ENCODE measurements around the gene DTX3. TPM values are rescaled to one million over a fixed set of nuclear protein-coding genes. Genes with fewer than 3 reads are reported as not detected.
A peak's percentile ranks its signal among the peaks of the same experiment; 100 is the strongest.

Gene DTX3
- total and polyA plus RNA-seq, 2 of the 13 experiments (the other 11 are each of a cell fraction or from before 2014, with no cell fraction given) = 9.0 to 27.2 TPM

DNA sequence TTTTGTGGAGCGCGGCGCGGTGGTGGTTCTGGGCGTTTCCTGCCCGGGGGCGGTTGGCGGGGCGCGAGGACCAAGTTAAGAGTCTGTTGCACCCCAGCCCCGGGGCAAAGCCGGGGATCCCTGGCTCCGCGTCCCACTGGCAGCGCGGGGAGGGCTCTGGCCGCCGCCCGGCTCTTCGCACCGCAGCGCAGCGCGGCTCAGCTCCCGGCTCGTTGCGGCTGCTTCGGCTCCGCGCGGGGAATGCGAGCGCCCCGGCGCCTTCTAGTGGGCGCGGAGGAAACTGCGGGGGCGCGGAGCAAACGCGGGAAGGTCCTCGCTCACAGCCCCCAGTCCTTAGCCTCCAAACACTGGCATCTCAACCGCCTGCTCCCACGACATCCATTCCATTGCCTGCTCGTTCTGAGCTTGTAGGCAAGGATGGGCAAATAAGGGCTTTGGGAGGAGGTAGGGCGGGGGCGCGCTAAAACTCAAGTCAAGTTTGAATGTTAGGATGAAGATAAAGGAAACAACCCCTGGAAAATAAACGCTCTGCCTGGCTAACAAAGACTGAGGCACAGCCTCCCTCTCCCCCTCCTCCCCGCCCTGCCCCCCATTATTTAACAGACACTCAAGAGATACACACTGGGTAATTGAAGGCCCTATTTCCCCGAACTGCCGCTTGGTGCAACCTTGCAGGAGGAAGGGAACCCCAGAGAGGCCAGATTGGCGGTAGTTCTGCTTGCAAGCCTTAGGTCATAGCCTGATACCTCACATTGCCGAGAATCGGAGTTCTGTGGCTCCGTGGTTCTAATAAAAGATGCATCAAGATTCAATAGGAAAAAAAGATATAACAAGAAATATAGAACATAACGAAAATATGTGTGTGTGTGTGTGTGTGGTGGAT lies 28.6 kb downstream of the DTX3 start, which contains the start of gene B4GALNT1 (continued):
- TF ChIP-seq, protein P1, sequence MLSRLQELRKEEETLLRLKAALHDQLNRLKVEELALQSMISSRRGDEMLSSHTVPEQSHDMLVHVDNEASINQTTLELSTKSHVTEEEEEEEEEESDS (CRISPR knock-in tag; IDR thresholded peaks at IDR 0.05; ENCODE audit: borderline replicate concordance) = no peak
- TF ChIP-seq NCOR1 (IDR thresholded peaks at IDR 0.05; ENCODE audit: borderline replicate concordance, low read length) = no peak
- no peak for TF ChIP-seq CREM (IDR thresholded peaks at IDR 0.05)
- no peak for TF ChIP-seq CREM (CRISPR knock-in tag; IDR thresholded peaks at IDR 0.05)
- TF ChIP-seq, protein P2, sequence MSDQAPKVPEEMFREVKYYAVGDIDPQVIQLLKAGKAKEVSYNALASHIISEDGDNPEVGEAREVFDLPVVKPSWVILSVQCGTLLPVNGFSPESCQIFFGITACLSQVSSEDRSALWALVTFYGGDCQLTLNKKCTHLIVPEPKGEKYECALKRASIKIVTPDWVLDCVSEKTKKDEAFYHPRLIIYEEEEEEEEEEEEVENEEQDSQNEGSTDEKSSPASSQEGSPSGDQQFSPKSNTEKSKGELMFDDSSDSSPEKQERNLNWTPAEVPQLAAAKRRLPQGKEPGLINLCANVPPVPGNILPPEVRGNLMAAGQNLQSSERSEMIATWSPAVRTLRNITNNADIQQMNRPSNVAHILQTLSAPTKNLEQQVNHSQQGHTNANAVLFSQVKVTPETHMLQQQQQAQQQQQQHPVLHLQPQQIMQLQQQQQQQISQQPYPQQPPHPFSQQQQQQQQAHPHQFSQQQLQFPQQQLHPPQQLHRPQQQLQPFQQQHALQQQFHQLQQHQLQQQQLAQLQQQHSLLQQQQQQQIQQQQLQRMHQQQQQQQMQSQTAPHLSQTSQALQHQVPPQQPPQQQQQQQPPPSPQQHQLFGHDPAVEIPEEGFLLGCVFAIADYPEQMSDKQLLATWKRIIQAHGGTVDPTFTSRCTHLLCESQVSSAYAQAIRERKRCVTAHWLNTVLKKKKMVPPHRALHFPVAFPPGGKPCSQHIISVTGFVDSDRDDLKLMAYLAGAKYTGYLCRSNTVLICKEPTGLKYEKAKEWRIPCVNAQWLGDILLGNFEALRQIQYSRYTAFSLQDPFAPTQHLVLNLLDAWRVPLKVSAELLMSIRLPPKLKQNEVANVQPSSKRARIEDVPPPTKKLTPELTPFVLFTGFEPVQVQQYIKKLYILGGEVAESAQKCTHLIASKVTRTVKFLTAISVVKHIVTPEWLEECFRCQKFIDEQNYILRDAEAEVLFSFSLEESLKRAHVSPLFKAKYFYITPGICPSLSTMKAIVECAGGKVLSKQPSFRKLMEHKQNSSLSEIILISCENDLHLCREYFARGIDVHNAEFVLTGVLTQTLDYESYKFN (CRISPR knock-in tag; conservative IDR thresholded peaks at IDR 0.05) = no peak
- TF ChIP-seq, protein P3, sequence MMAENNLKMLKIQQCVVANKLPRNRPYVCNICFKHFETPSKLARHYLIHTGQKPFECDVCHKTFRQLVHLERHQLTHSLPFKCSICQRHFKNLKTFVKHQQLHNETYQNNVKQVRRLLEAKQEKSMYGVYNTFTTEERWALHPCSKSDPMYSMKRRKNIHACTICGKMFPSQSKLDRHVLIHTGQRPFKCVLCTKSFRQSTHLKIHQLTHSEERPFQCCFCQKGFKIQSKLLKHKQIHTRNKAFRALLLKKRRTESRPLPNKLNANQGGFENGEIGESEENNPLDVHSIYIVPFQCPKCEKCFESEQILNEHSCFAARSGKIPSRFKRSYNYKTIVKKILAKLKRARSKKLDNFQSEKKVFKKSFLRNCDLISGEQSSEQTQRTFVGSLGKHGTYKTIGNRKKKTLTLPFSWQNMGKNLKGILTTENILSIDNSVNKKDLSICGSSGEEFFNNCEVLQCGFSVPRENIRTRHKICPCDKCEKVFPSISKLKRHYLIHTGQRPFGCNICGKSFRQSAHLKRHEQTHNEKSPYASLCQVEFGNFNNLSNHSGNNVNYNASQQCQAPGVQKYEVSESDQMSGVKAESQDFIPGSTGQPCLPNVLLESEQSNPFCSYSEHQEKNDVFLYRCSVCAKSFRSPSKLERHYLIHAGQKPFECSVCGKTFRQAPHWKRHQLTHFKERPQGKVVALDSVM (CRISPR knock-in tag; IDR thresholded peaks at IDR 0.05) = peak; percentile 37; the same call in 1 of the 2 replicates
- TF ChIP-seq TAF1 (CRISPR knock-in tag; IDR thresholded peaks at IDR 0.05) = peak; percentile 33; the same call in 1 of the 2 replicates
- TF ChIP-seq, protein P4, sequence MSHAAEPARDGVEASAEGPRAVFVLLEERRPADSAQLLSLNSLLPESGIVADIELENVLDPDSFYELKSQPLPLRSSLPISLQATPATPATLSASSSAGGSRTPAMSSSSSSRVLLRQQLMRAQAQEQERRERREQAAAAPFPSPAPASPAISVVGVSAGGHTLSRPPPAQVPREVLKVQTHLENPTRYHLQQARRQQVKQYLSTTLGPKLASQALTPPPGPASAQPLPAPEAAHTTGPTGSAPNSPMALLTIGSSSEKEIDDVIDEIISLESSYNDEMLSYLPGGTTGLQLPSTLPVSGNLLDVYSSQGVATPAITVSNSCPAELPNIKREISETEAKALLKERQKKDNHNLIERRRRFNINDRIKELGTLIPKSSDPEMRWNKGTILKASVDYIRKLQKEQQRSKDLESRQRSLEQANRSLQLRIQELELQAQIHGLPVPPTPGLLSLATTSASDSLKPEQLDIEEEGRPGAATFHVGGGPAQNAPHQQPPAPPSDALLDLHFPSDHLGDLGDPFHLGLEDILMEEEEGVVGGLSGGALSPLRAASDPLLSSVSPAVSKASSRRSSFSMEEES (CRISPR knock-in tag; IDR thresholded peaks at IDR 0.05) = 0 out of 2 replicates have a peak, but pooled peaks have one; percentile 22
- TF ChIP-seq, protein P5, sequence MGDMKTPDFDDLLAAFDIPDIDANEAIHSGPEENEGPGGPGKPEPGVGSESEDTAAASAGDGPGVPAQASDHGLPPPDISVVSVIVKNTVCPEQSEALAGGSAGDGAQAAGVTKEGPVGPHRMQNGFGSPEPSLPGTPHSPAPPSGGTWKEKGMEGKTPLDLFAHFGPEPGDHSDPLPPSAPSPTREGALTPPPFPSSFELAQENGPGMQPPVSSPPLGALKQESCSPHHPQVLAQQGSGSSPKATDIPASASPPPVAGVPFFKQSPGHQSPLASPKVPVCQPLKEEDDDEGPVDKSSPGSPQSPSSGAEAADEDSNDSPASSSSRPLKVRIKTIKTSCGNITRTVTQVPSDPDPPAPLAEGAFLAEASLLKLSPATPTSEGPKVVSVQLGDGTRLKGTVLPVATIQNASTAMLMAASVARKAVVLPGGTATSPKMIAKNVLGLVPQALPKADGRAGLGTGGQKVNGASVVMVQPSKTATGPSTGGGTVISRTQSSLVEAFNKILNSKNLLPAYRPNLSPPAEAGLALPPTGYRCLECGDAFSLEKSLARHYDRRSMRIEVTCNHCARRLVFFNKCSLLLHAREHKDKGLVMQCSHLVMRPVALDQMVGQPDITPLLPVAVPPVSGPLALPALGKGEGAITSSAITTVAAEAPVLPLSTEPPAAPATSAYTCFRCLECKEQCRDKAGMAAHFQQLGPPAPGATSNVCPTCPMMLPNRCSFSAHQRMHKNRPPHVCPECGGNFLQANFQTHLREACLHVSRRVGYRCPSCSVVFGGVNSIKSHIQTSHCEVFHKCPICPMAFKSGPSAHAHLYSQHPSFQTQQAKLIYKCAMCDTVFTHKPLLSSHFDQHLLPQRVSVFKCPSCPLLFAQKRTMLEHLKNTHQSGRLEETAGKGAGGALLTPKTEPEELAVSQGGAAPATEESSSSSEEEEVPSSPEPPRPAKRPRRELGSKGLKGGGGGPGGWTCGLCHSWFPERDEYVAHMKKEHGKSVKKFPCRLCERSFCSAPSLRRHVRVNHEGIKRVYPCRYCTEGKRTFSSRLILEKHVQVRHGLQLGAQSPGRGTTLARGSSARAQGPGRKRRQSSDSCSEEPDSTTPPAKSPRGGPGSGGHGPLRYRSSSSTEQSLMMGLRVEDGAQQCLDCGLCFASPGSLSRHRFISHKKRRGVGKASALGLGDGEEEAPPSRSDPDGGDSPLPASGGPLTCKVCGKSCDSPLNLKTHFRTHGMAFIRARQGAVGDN (CRISPR knock-in tag; IDR thresholded peaks at IDR 0.05) = peak; percentile 96
- TF ChIP-seq ZNF501 (CRISPR knock-in tag; IDR thresholded peaks at IDR 0.05) = peak; percentile 91

Data from HepG2 (cell line).